ENCODE data around the gene CTXN3. TPM values are rescaled to one million over a fixed set of nuclear protein-coding genes. Genes with fewer than 3 reads are reported as not detected.

CTXN3 gene
- total RNA-seq, 2 donors from 2014 or later = not detected

GRCh38 chr5:127702926-127703561 is 54.2 kb downstream of the CTXN3 start, which contains the start of gene CCDC192:
Gene CCDC192 (plus strand): TSS chr5:127703391. CDS start chr5:127703446, 55 bp downstream.
- Histone ChIP-seq H3K4me3 (no peak within 1 kb of the TSS), H3K36me3 (replicated peaks in 1 of 2; ENCODE audit: insufficient read depth in 1 of 2, low read depth in 2 of 2) (no peaks in the 10 kb centered on the region), H3K9me3 (no peaks in the 10 kb centered on the region), H3K27me3 (no peaks in the 10 kb centered on the region), H3K4me1 (peaks cover 3% of the 10 kb centered on the region), H3K27ac (no peak within 1 kb of the TSS)
- 67 to 68% methylated on average over 5 of the region's 5 CpGs for WGBS, 2 donors
- no peak for ATAC-seq
- TF ChIP-seq POLR2A (IDR thresholded peaks at IDR 0.05) = no peak
- no peak for TF ChIP-seq CTCF (IDR thresholded peaks at IDR 0.05)
- intact Hi-C loops (cut with DNase I) = no loop called here
- DNase-seq = no peak

GRCh38 chr5:127705120-127705892 is 56.4 kb downstream of the CTXN3 start:
- H3K27me3 ChIP-seq = no peaks in the 10 kb centered on the region
- H3K27ac ChIP-seq = no peak overlapping the region
- H3K4me3 ChIP-seq = no peak overlapping the region
- WGBS, 2 donors = 61 to 62% methylated on average over 4 of the region's 4 CpGs
- H3K36me3 ChIP-seq (replicated peaks in 1 of 2; ENCODE audit: insufficient read depth in 1 of 2, low read depth in 2 of 2) = no peaks in the 10 kb centered on the region
- H3K9me3 ChIP-seq = no peaks in the 10 kb centered on the region
- intact Hi-C loops (cut with DNase I) = no loop called here
- H3K4me1 ChIP-seq = no peaks in the 10 kb centered on the region
- TF ChIP-seq POLR2A (IDR thresholded peaks at IDR 0.05) (no peak), CTCF (IDR thresholded peaks at IDR 0.05) (no peak)
- ATAC-seq = peak; percentile 33
- DNase-seq = peak in 1 of 4 donors; percentile 43

- 53 to 61% methylated on average over 1 of the region's 1 CpG for WGBS, 2 donors
- Histone ChIP-seq H3K36me3 (replicated peaks in 1 of 2; ENCODE audit: insufficient read depth in 1 of 2, low read depth in 2 of 2) (no peaks in the 10 kb centered on the region), H3K4me1 (no peaks in the 10 kb centered on the region), H3K9me3 (no peaks in the 10 kb centered on the region), H3K27ac (no peak overlapping the region), H3K4me3 (no peak overlapping the region), H3K27me3 (no peaks in the 10 kb centered on the region)
- intact Hi-C loops (cut with DNase I) = no loop called here
- no peak for ATAC-seq
- no peak for DNase-seq
- no peak for TF ChIP-seq CTCF (IDR thresholded peaks at IDR 0.05)
Measured at GRCh38 chr5:127706691-127707090, 57.8 kb downstream of the CTXN3 start.

GRCh38 chr5:127707209-127707608 is 58.3 kb downstream of the CTXN3 start:
- no peak overlapping the region for H3K4me3 ChIP-seq
- no peaks in the 10 kb centered on the region for H3K9me3 ChIP-seq
- no peaks in the 10 kb centered on the region for H3K27me3 ChIP-seq
- DNase-seq (no peak), ATAC-seq (no peak)
- H3K36me3 ChIP-seq (replicated peaks in 1 of 2; ENCODE audit: insufficient read depth in 1 of 2, low read depth in 2 of 2) = no peaks in the 10 kb centered on the region
- H3K4me1 ChIP-seq = no peaks in the 10 kb centered on the region
- WGBS, 2 donors = 48 to 53% methylated on average over 3 of the region's 3 CpGs
- H3K27ac ChIP-seq = no peak overlapping the region
- TF ChIP-seq CTCF (IDR thresholded peaks at IDR 0.05) (no peak), POLR2A (IDR thresholded peaks at IDR 0.05) (no peak)
- intact Hi-C loops (cut with DNase I) = no loop called here

Other genes with a start within 250 kb of the CTXN3 start
- 10 to 100 TPM; 25.1 to 29.1 TPM for gene PRRC1, start 131.4 kb upstream of the CTXN3 start, total RNA-seq
- not detected for gene CCDC192, start 54.3 kb downstream of the CTXN3 start, total RNA-seq